OCI-LY7 (cell line): Measurements from ENCODE around the gene MYO9B. TPM values are rescaled to one million over a fixed set of nuclear protein-coding genes. Genes with fewer than 3 reads are reported as not detected.
"Not testable (repeated sequence)": the region's sequence is repeated elsewhere in the genome, so short reads cannot be mapped to it uniquely, and the experiment has no call there.

ENCODE experiments used
- BruUV-seq: library from RNA; stranded (reverse); fragments of 400-500 nt; replicated peaks from 2 replicates; lab custom pipeline; 2021; lab: Mats Ljungman, UMichigan
- CTCF ChIA-PET: fragments of 300-600 bp; sonication (Branson Sonifier 250); formaldehyde crosslinking; loops from one replicate; lab custom pipeline; 2022; ENCODE audit warnings: antibody characterized with exemption; ENCODE audit not compliant: unreplicated experiment; lab: Charles Lee
- POLR2A ChIA-PET: fragments of 300-600 bp; sonication (Branson Sonifier 250); formaldehyde crosslinking; loops from one replicate; lab custom pipeline; 2022; ENCODE audit warnings: antibody characterized with exemption; lab: Charles Lee
- DNase-seq: peaks from one replicate; pipeline ENCODE4 v3.0.0-alpha.2; 2015; ENCODE audit warnings: low spot score
- H2AFZ ChIP-seq: fragments of 200-600 bp; sonication (generic), shearing (Covaris generic); 2 replicates; pipeline ENCODE4 v1.6.1; 2014; ENCODE audit warnings: mild to moderate bottlenecking, antibody characterized with exemption, low read length, moderate library complexity
- H3K27ac ChIP-seq: fragments of 200-600 bp; sonication (generic); 2 replicates; pipeline ENCODE4 v1.5.1; 2014; ENCODE audit warnings: mixed run types, low read depth, mild to moderate bottlenecking, moderate library complexity, low read length, inconsistent platforms; ENCODE audit not compliant: poor library complexity, severe bottlenecking
- H3K36me3 ChIP-seq: fragments of 200-600 bp; sonication (generic); 2 replicates; pipeline ENCODE4 v1.6.1; 2014; ENCODE audit warnings: mild to moderate bottlenecking, antibody characterized with exemption, low read length, moderate library complexity, mixed read lengths; ENCODE audit not compliant: insufficient read depth
- H3K4me1 ChIP-seq: fragments of 200-600 bp; sonication (generic); 2 replicates; pipeline ENCODE4 v1.5.1; 2014; ENCODE audit warnings: mild to moderate bottlenecking, low read length; ENCODE audit not compliant: insufficient read depth, poor library complexity, severe bottlenecking
- H3K4me2 ChIP-seq: fragments of 200-600 bp; sonication (generic); 2 replicates; pipeline ENCODE4 v1.6.1; 2014; ENCODE audit warnings: mild to moderate bottlenecking, low read length
- H3K4me3 ChIP-seq: fragments of 200-600 bp; sonication (generic); 2 replicates; pipeline ENCODE4 v1.5.1; 2014; ENCODE audit warnings: mild to moderate bottlenecking, low read depth, low read length; ENCODE audit not compliant: poor library complexity, severe bottlenecking
- H3K79me2 ChIP-seq: fragments of 200-600 bp; sonication (generic); 2 replicates; pipeline ENCODE4 v1.6.1; 2016; ENCODE audit warnings: low read depth, mild to moderate bottlenecking, low read length, moderate library complexity, mixed read lengths; ENCODE audit not compliant: insufficient read depth
- H3K9me2 ChIP-seq: fragments of 200-600 bp; sonication (generic); 2 replicates; pipeline ENCODE4 v1.6.1; 2016; ENCODE audit warnings: mild to moderate bottlenecking, low read length, mixed read lengths; ENCODE audit not compliant: insufficient read depth
- H3K9me3 ChIP-seq: fragments of 200-600 bp; sonication (generic); 2 replicates; pipeline ENCODE4 v1.6.1; 2014; ENCODE audit warnings: mild to moderate bottlenecking, mixed run types, low read length, mixed read lengths
- H4K20me1 ChIP-seq: fragments of 200-600 bp; sonication (generic); 2 replicates; pipeline ENCODE4 v1.6.1; 2014; ENCODE audit warnings: mild to moderate bottlenecking, antibody characterized with exemption, low read length, moderate library complexity, mixed read lengths; ENCODE audit not compliant: insufficient read depth
- CTCF ChIP-seq: fragments of 200-600 bp; sonication (generic); conservative IDR thresholded peaks from 2 replicates; pipeline ENCODE4 v1.5.1; 2014; ENCODE audit warnings: mild to moderate bottlenecking, antibody characterized with exemption, low read length, moderate library complexity, mixed read lengths
- EZH2phosphoT487 ChIP-seq: fragments of 200-600 bp; sonication (generic); IDR thresholded peaks from 2 replicates; pipeline ENCODE4 v1.6.1; 2018; ENCODE audit warnings: low read depth, borderline replicate concordance, mild to moderate bottlenecking, mixed run types, antibody characterized with exemption, low read length, moderate library complexity, mixed read lengths
- intact Hi-C: fragments of 100-400 bp; cut with micrococcal nuclease; formaldehyde crosslinking; loops from one replicate; pipeline ENCODE4 v1.10.0; 2022; ENCODE audit not compliant: unreplicated experiment
- total RNA-seq, 2 experiments: library from RNA; depleted of rRNA in 1 of 2; stranded (reverse); fragments of >200 nt in 1 of 2; shearing (Covaris generic) in 1 of 2; gene quantifications; 2 replicates each; pipeline ENCODE4 v1.2.3, GENCODE V29; 2014 to 2022

MYO9B gene
- total RNA-seq, 2 experiments from 2014 or later: 74.7 to 150 TPM

- intact Hi-C loops: no loop called here
- no peak overlapping the region for H3K4me2 ChIP-seq
- peaks cover 7% of the 10 kb centered on the region for H3K4me1 ChIP-seq
- H2AFZ ChIP-seq: no peak overlapping the region
- H3K9me3 ChIP-seq: no peaks in the 10 kb centered on the region
- H3K79me2 ChIP-seq: peaks cover 88% of the 10 kb centered on the region
- H4K20me1 ChIP-seq: no peaks in the 10 kb centered on the region
- no peak overlapping the region for H3K27ac ChIP-seq
- no peaks in the 10 kb centered on the region for H3K9me2 ChIP-seq
- DNase-seq: no peak
- no peak overlapping the region for H3K4me3 ChIP-seq
- no TSS peak for BruUV-seq
- CTCF ChIA-PET: no interaction called here
- no peak for TF ChIP-seq EZH2phosphoT487
- TF ChIP-seq CTCF: no peak
- H3K36me3 ChIP-seq: peaks cover 36% of the 10 kb centered on the region
- POLR2A ChIA-PET: no interaction called here
These were observed 15.0 kb downstream of the MYO9B start for GRCh38 chr19:17090583-17090982.

- no peaks in the 10 kb centered on the region for H3K9me2 ChIP-seq
- CTCF ChIA-PET: no interaction called here
- no peak overlapping the region for H3K4me3 ChIP-seq
- peaks cover 92% of the 10 kb centered on the region for H3K79me2 ChIP-seq
- no TSS peak for BruUV-seq
- POLR2A ChIA-PET: interaction anchor here (0.6 kb wide), 1 partner anchor 134 kb away, joined by 7 read pairs; the partner anchor contains the start of gene OCEL1
- H3K9me3 ChIP-seq: no peaks in the 10 kb centered on the region
- H3K36me3 ChIP-seq: peaks cover 24% of the 10 kb centered on the region
- intact Hi-C loops: no loop called here
- H3K4me1 ChIP-seq: peaks cover 7% of the 10 kb centered on the region
- H3K27ac ChIP-seq: no peak overlapping the region
- DNase-seq: no peak
- no peak overlapping the region; the same call in 1 of the 2 replicates for H3K4me2 ChIP-seq
- no peak overlapping the region for H2AFZ ChIP-seq
- TF ChIP-seq EZH2phosphoT487 (no peak), CTCF (no peak)
- no peaks in the 10 kb centered on the region for H4K20me1 ChIP-seq
These were observed 16.3 kb downstream of the MYO9B start for GRCh38 chr19:17091758-17092333.

GRCh38 chr19:17092696-17093095 lies 17.1 kb downstream of the MYO9B start:
- BruUV-seq: no TSS peak
- Histone ChIP-seq H3K79me2 (peaks cover 94% of the 10 kb centered on the region), H3K4me1 (peaks cover 10% of the 10 kb centered on the region), H3K36me3 (peaks cover 16% of the 10 kb centered on the region), H3K9me3 (no peaks in the 10 kb centered on the region), H3K4me3 (no peak overlapping the region), H4K20me1 (no peaks in the 10 kb centered on the region), H3K4me2 (no peak overlapping the region), H3K9me2 (no peaks in the 10 kb centered on the region), H3K27ac (no peak overlapping the region), H2AFZ (no peak overlapping the region)
- no peak for DNase-seq
- intact Hi-C loops: no loop called here
- CTCF ChIA-PET: no interaction called here
- POLR2A ChIA-PET: no interaction called here
- TF ChIP-seq EZH2phosphoT487 (no peak), CTCF (no peak)

- H4K20me1 ChIP-seq, POLR2A ChIA-PET, intact Hi-C loops: not testable (repeated sequence)
These were observed 19.1 kb downstream of the MYO9B start for GRCh38 chr19:17094694-17095093.

More at GRCh38 chr19:17094694-17095093, 19.1 kb downstream of the MYO9B start:
- not testable (repeated sequence) for DNase-seq, H3K27ac ChIP-seq, BruUV-seq, H3K4me2 ChIP-seq, H3K4me3 ChIP-seq, H3K9me3 ChIP-seq, H3K9me2 ChIP-seq, H2AFZ ChIP-seq, H3K4me1 ChIP-seq
- peaks cover 23% of the 10 kb centered on the region for H3K36me3 ChIP-seq
- CTCF ChIA-PET: interaction anchor here (0.7 kb wide), 1 partner anchor 11 kb away, joined by 3 read pairs; no protein-coding TSS in a partner anchor
- peaks cover 90% of the 10 kb centered on the region for H3K79me2 ChIP-seq
